Trophoblast cell (in vitro differentiated cells and primary cell): Measurements from ENCODE around the gene TPCN1.
A peak's percentile ranks its signal among the peaks of the same experiment; 100 is the strongest.

Experiments
- DNase-seq, 2 donors: peaks; one replicate each; pipeline ENCODE4 v3.0.0-alpha.2; 2016
- H2AFZ ChIP-seq: 2 replicates; pipeline ENCODE4 v1.6.1; 2013; ENCODE audit warnings: low read length, moderate library complexity, mild to moderate bottlenecking; ENCODE audit not compliant: insufficient read depth, poor library complexity
- H2AK5ac ChIP-seq: 2 replicates; pipeline ENCODE4 v1.6.1; 2013; ENCODE audit warnings: mild to moderate bottlenecking, low read length
- H2BK120ac ChIP-seq: 2 replicates; pipeline ENCODE4 v1.6.1; 2013; ENCODE audit warnings: low read length, mild to moderate bottlenecking, moderate library complexity; ENCODE audit not compliant: insufficient read depth, poor library complexity
- H2BK12ac ChIP-seq: 2 replicates; pipeline ENCODE4 v1.6.1; 2013; ENCODE audit warnings: mild to moderate bottlenecking, low read length, moderate library complexity
- H2BK5ac ChIP-seq: 2 replicates; pipeline ENCODE4 v1.6.1; 2013; ENCODE audit warnings: low read length, low read depth, moderate library complexity, mild to moderate bottlenecking; ENCODE audit not compliant: poor library complexity
- H3K14ac ChIP-seq: 2 replicates; pipeline ENCODE4 v1.6.1; 2013; ENCODE audit warnings: mild to moderate bottlenecking, low read length
- H3K18ac ChIP-seq: 2 replicates; pipeline ENCODE4 v1.6.1; 2013; ENCODE audit warnings: mild to moderate bottlenecking, low read length
- H3K23ac ChIP-seq: 2 replicates; pipeline ENCODE4 v1.6.1; 2013; ENCODE audit warnings: low read length
- H3K27ac ChIP-seq: 2 replicates; pipeline ENCODE4 v1.5.1; 2013; ENCODE audit warnings: low read depth, mild to moderate bottlenecking, inconsistent platforms, low read length, moderate library complexity
- H3K27me3 ChIP-seq: 2 replicates; pipeline ENCODE4 v1.6.1; 2013; ENCODE audit warnings: inconsistent platforms, mild to moderate bottlenecking, low read length, moderate library complexity; ENCODE audit not compliant: insufficient read depth
- H3K36me3 ChIP-seq, 2 experiments: 1 replicate in 1 of 2; 2 replicates in 1 of 2; pipeline ENCODE4 v1.6.1; 2013; ENCODE audit warnings: low read length in 2 of 2, mild to moderate bottlenecking in 2 of 2, moderate library complexity in 1 of 2; ENCODE audit not compliant: insufficient read depth in 2 of 2, control insufficient read depth in 1 of 2
- H3K4ac ChIP-seq: 2 replicates; pipeline ENCODE4 v1.6.1; 2013; ENCODE audit warnings: low read depth, mild to moderate bottlenecking, low read length, moderate library complexity
- H3K4me1 ChIP-seq, 2 experiments: 1 replicate in 1 of 2; 2 replicates in 1 of 2; pipeline ENCODE4 v1.6.1; 2013; ENCODE audit warnings: low read length in 2 of 2, mild to moderate bottlenecking in 2 of 2, moderate library complexity in 1 of 2; ENCODE audit not compliant: insufficient read depth in 2 of 2, control insufficient read depth in 1 of 2
- H3K4me2 ChIP-seq: 2 replicates; pipeline ENCODE4 v1.6.1; 2013; ENCODE audit warnings: inconsistent platforms, mild to moderate bottlenecking, low read length, moderate library complexity
- H3K4me3 ChIP-seq: 2 replicates; pipeline ENCODE4 v1.5.1; 2013; ENCODE audit warnings: mild to moderate bottlenecking, low read depth, low read length, inconsistent platforms
- H3K79me1 ChIP-seq: one replicate; pipeline ENCODE4 v1.6.1; 2013; ENCODE audit warnings: low read length
- H3K79me2 ChIP-seq: 2 replicates; pipeline ENCODE4 v1.6.1; 2013; ENCODE audit warnings: low read length, mild to moderate bottlenecking; ENCODE audit not compliant: control insufficient read depth, insufficient read depth, poor library complexity
- H3K9ac ChIP-seq: 2 replicates; pipeline ENCODE4 v1.6.1; 2013; ENCODE audit warnings: mild to moderate bottlenecking, low read length
- H3K9me3 ChIP-seq: 2 replicates; pipeline ENCODE4 v1.6.1; 2013; ENCODE audit warnings: low read depth, mild to moderate bottlenecking, control low read depth, inconsistent platforms, low read length; ENCODE audit not compliant: insufficient read depth
- H4K12ac ChIP-seq: 2 replicates; pipeline ENCODE4 v1.6.1; 2013; ENCODE audit warnings: low read depth, mild to moderate bottlenecking, low read length, moderate library complexity
- H4K8ac ChIP-seq: 2 replicates; pipeline ENCODE4 v1.6.1; 2013; ENCODE audit warnings: low read depth, mild to moderate bottlenecking, low read length, moderate library complexity
- H4K91ac ChIP-seq: one replicate; pipeline ENCODE4 v1.6.1; 2013; ENCODE audit warnings: low read depth, mild to moderate bottlenecking, low read length, moderate library complexity
- WGBS: extraction: QIAGEN DNeasy Blood & Tissue Kit; methylation state at CpG from one replicate; pipeline ENCODE4 v1.1.7; 2013; ENCODE audit warnings: missing lambda C conversion rate; ENCODE audit not compliant: insufficient read length, insufficient coverage; ENCODE audit errors: extremely low coverage; 5-methylcytosine and 5-hydroxymethylcytosine counted together

The TPCN1 gene

DNA sequence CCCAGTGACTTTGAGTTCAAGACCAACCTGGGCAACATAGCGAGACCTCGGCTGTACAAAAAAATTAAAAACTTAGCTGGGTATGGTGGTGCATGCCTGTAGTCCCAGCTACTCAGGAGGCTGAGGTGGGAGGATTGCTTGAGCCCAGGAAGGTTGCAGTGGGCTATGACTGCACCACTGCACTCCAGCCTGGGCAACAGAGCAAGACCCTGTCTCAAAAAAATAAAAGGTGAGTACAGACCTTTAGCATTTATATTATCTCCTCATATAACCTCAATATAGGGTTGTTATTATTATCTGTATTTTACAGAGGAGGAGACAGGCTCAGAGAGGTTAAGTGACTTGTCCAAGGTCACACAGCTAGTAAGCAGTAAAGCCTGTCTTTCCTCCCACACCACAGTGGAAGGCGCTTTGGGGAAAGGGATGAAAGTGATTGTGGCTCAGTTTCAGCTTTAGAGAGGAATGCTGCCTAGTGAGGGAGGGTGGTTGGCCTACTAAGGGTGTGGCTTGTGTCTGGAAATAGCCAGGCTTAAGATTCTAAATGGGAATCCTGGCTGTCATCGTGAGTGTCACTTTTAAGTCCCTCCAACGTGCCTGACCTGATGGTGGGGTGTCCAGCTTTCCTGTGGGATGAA, 7.2 kb downstream of the TPCN1 start:
- peak overlapping the region; percentile 41 for H4K8ac ChIP-seq
- no peak overlapping the region for H4K12ac ChIP-seq
- peak overlapping the region; percentile 38 for H3K14ac ChIP-seq
- no peak overlapping the region for H3K9ac ChIP-seq
- H2AK5ac ChIP-seq = peak overlapping the region; percentile 45
- H3K79me2 ChIP-seq = peaks cover 6% of the 10 kb centered on the region
- H3K4me1 ChIP-seq = peaks cover 35 to 46% of the 10 kb centered on the region in 2 experiments
- no peaks in the 10 kb centered on the region for H3K9me3 ChIP-seq
- H4K91ac ChIP-seq = peak overlapping the region; percentile 60
- peaks cover 40% of the 10 kb centered on the region for H3K79me1 ChIP-seq
- DNase-seq = peak in 1 of 2 donors; percentile 57
- no peak overlapping the region for H3K4me2 ChIP-seq
- H3K27ac ChIP-seq = peak overlapping the region; percentile 48
- no peak overlapping the region for H2AFZ ChIP-seq
- no peak overlapping the region for H3K18ac ChIP-seq
- WGBS = no CpG with 5 or more reads among the region's 5 CpGs
- peaks cover 14 to 17% of the 10 kb centered on the region in 2 experiments for H3K36me3 ChIP-seq
- H3K23ac ChIP-seq = no peak overlapping the region
- peak overlapping the region; percentile 80 for H2BK120ac ChIP-seq
- H2BK12ac ChIP-seq = peak overlapping the region; percentile 62
- no peak overlapping the region for H3K4ac ChIP-seq
- no peaks in the 10 kb centered on the region for H3K27me3 ChIP-seq
- H3K4me3 ChIP-seq = no peak overlapping the region
- peak overlapping the region; percentile 14 for H2BK5ac ChIP-seq

DNA sequence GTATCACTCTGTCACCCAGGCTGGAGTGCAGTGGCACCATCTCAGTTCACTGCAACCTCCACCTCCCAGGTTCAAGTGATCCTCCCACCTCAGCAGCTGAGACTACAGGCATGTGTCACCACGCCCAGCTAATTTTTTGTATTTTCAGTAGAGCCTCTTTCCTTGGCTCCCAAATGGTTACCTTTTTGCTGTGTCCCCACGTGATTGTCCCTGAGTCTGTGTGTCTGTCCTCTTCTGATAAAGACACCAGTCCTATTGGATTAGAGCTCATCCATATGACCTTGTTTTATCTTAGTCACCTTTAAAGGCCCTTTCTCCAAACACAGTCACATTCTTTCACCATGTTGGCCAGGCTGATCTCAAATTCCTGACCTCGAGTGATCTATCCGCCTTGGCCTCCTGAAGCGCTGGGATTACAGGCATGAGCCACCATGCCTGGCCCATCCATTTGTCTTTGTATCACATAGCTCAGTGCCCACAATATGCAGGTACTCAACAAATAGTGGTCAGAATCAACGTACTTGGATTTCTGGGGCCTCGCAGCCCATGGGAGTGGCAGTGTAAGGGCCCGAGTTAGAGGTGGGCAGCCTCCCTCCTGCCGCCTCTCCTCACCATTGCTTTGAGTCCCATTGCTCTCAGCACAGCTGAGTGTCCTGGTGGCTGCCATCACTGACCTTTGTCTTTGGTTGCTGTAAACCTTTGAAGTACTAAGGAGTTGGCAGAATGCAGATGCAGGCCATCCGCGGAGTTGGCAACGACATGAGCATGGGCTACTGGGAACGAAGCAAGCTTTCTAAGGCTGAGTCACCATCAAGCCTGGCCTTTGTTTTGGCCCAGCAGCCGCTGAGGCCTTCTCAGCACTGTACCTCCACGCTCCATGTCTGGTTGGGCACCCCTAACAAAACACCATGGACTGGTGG, 9.3 kb downstream of the TPCN1 start:
- whole genome bisulfite sequencing = no CpG with 5 or more reads among the region's 15 CpGs
- no peak overlapping the region for H3K4me2 ChIP-seq
- no peak overlapping the region for H3K23ac ChIP-seq

DNA sequence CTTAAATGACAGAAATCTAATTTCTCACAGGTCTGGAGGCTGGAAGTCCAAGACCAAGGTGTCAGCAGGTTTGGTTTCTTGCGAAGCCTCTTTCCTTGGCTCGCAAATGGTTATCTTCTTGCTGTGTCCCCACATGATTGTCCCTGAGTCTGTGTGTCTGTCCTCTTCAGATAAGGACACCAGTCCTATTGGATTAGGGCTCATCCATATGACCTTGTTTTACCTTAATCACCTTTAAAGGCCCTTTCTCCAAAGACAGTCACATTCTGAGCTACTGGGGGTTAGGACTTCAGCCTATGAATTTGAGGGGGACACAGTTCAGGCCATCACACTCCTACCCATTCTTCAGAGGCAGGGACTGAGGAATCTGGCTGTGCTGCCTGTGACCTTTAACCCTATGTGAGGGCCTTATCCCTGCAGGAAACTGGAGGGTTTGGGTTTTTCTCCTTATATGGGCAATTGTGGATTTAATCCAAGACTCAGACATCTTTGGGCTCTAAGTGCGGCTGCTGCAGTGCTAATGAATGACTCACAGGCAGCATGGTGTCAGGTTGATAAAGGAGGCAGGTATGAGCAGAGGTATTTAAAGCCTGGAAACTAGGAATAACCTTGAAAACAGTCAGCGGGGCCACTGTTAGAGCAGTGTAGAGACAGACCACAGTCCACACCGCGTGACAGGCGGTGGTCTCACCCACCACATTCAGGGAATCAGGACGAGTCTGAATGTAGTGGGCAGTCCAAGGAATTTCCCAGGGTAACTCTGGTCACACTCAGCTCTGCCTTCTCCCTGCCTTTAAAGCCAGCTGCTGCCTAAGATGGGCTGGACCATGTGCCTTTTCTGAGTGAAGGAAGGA, 10.2 kb downstream of the TPCN1 start:
- Histone ChIP-seq H2BK12ac (peak overlapping the region; percentile 93), H3K36me3 (peaks cover 16 to 17% of the 10 kb centered on the region in 2 experiments), H3K23ac (no peak overlapping the region), H4K91ac (peak overlapping the region; percentile 95), H2AK5ac (peak overlapping the region; percentile 66), H3K14ac (peak overlapping the region; percentile 86), H3K79me2 (peaks cover 6% of the 10 kb centered on the region), H3K9ac (peak overlapping the region; percentile 1), H3K79me1 (peaks cover 42% of the 10 kb centered on the region), H4K8ac (peak overlapping the region; percentile 84), H3K27me3 (no peaks in the 10 kb centered on the region), H3K9me3 (no peaks in the 10 kb centered on the region), H3K4me3 (no peak overlapping the region), H3K18ac (peak overlapping the region; percentile 86), H3K27ac (peak overlapping the region; percentile 90), H3K4me2 (no peak overlapping the region), H3K4me1 (peaks cover 36 to 48% of the 10 kb centered on the region in 2 experiments), H3K4ac (peak overlapping the region; percentile 63), H4K12ac (peak overlapping the region; percentile 21), H2BK120ac (peak overlapping the region; percentile 97), H2BK5ac (peak overlapping the region; percentile 78), H2AFZ (peak overlapping the region; percentile 38)
- WGBS = no CpG with 5 or more reads among the region's 8 CpGs
- DNase-seq = peak; percentile 57 to 77

More for the DNA sequence above, 9.3 kb downstream of the TPCN1 start:
- peak overlapping the region; percentile 97 for H2BK120ac ChIP-seq
- peaks cover 42% of the 10 kb centered on the region for H3K79me1 ChIP-seq
- peak overlapping the region; percentile 95 for H4K91ac ChIP-seq
- no peak overlapping the region for H3K4me3 ChIP-seq
- H3K27me3 ChIP-seq = no peaks in the 10 kb centered on the region
- H3K18ac ChIP-seq = peak overlapping the region; percentile 22
- peak overlapping the region; percentile 78 for H3K14ac ChIP-seq
- peak overlapping the region; percentile 83 for H4K8ac ChIP-seq
- no peaks in the 10 kb centered on the region for H3K9me3 ChIP-seq
- H2BK12ac ChIP-seq = peak overlapping the region; percentile 93
- peak; percentile 49 to 68 for DNase-seq
- peaks cover 36 to 48% of the 10 kb centered on the region in 2 experiments for H3K4me1 ChIP-seq
- no peak overlapping the region for H3K9ac ChIP-seq
- peaks cover 14 to 17% of the 10 kb centered on the region in 2 experiments for H3K36me3 ChIP-seq
- peaks cover 6% of the 10 kb centered on the region for H3K79me2 ChIP-seq
- peak overlapping the region; percentile 9 for H4K12ac ChIP-seq
- H2AK5ac ChIP-seq = peak overlapping the region; percentile 21
- peak overlapping the region; percentile 63 for H3K4ac ChIP-seq
- H2BK5ac ChIP-seq = peak overlapping the region; percentile 78
- peak overlapping the region; percentile 86 for H3K27ac ChIP-seq
- H2AFZ ChIP-seq = no peak overlapping the region
